IPS-NIHi11 (cell line): ENCODE measurements around the gene NFIX.

Experiments used
- DNase-seq: peaks from one replicate; pipeline ENCODE4 v3.0.0; 2012; ENCODE audit warnings: mixed read lengths, low spot score

Gene NFIX

GRCh38 chr19:13128583-13128982 is 133.3 kb downstream of the NFIX start:
- DNase-seq, result no peak

- DNase-seq, result no peak
Observed at GRCh38 chr19:13129384-13129783, 134.1 kb downstream of the NFIX start.

GRCh38 chr19:13130886-13131490 is 135.7 kb downstream of the NFIX start:
- DNase-seq, result no peak

GRCh38 chr19:13132471-13133180 is 137.4 kb downstream of the NFIX start:
- DNase-seq, result no peak

GRCh38 chr19:13133241-13133870 is 138.1 kb downstream of the NFIX start:
- DNase-seq, result no peak

GRCh38 chr19:13134626-13135025 is 139.4 kb downstream of the NFIX start:
- DNase-seq, result no peak

- no peak for DNase-seq
Observed at GRCh38 chr19:13135068-13136062, 140.1 kb downstream of the NFIX start.

- DNase-seq, result no peak
Observed at GRCh38 chr19:13137290-13137794, 142.1 kb downstream of the NFIX start.

GRCh38 chr19:13138171-13138915 is 143.1 kb downstream of the NFIX start:
- DNase-seq, result no peak

GRCh38 chr19:13138916-13139198 is 143.6 kb downstream of the NFIX start:
- DNase-seq, result no peak

GRCh38 chr19:13139633-13140311 is 144.5 kb downstream of the NFIX start:
- DNase-seq, result no peak

- DNase-seq, result no peak
Observed at GRCh38 chr19:13146763-13147563, 151.7 kb downstream of the NFIX start.
